Stimulated activated CD4-positive, alpha-beta T cell treated with anti-CD3 and anti-CD28 coated beads, TNF-alpha, amount 100 ng/mL, for 1 hour (primary cell): Measurements from ENCODE around the gene STARD9.
"Not testable (repeated sequence)": the region's sequence is repeated elsewhere in the genome, so short reads cannot be mapped to it uniquely, and the experiment has no call there.

Experiments used
- DNase-seq, 3 donors: peaks; one replicate each; pipeline ENCODE4 v3.0.0-alpha.2; 2020; ENCODE audit warnings: low read depth in 3 of 3, low spot score in 1 of 3

STARD9 gene

GRCh38 chr15:42760759-42761158, 185.4 kb downstream of the STARD9 start:
- no peak for DNase-seq

GRCh38 chr15:42761813-42762212, 186.4 kb downstream of the STARD9 start:
- DNase-seq, result not testable (repeated sequence)

GRCh38 chr15:42764154-42764731, 188.8 kb downstream of the STARD9 start:
- not testable (repeated sequence) for DNase-seq

- DNase-seq, result not testable (repeated sequence)
Measured at GRCh38 chr15:42766109-42766508, 190.7 kb downstream of the STARD9 start.
